HG03442 (cell line): Measurements from ENCODE around the gene PROCR.
"Not testable (repeated sequence)": the region's sequence is repeated elsewhere in the genome, so short reads cannot be mapped to it uniquely, and the experiment has no call there.

ENCODE experiments used
- ATAC-seq: cut with Tn5 transposase; IDR thresholded peaks from one replicate; pipeline ENCODE4 v1.9.1; 2021; ENCODE audit warnings: mild to moderate bottlenecking, moderate library complexity; ENCODE audit not compliant: unreplicated experiment

The PROCR gene

DNA sequence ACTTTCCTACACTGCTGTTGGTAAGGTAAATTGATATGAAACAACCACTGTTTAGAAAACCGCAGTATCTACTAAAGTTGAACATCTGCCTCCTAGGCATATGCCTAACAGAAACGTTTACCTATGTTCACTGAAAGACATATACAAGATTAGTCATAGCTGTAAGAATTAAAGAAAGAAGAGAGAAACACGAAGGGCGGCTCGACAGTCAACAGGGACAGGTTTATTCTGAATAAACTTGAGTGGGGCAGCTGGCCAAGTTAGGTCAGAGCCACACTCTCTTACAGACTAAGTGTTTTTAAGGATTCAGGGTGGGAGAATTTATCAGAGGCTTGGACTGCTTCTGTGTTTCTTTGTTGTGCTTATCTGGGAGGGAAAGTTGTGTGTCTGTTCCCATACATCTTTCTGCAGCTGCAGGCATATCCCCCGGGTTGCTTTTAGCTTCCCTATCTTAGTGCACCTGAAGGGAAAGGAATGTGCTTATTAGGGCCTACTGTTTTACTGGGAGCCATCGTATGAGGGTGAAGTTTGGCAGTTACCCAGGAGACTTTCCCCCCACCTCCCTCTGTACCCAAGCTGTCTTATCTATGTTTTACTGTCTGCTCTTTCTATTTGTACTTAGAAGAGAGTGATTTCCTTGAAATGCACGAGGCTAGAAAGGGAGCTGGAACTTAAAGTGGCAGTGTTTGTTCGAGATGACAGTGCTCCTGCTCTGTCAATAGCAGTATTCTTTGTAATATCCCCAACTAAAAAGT, 20.4 kb downstream of the PROCR start:
- ATAC-seq = no peak

DNA sequence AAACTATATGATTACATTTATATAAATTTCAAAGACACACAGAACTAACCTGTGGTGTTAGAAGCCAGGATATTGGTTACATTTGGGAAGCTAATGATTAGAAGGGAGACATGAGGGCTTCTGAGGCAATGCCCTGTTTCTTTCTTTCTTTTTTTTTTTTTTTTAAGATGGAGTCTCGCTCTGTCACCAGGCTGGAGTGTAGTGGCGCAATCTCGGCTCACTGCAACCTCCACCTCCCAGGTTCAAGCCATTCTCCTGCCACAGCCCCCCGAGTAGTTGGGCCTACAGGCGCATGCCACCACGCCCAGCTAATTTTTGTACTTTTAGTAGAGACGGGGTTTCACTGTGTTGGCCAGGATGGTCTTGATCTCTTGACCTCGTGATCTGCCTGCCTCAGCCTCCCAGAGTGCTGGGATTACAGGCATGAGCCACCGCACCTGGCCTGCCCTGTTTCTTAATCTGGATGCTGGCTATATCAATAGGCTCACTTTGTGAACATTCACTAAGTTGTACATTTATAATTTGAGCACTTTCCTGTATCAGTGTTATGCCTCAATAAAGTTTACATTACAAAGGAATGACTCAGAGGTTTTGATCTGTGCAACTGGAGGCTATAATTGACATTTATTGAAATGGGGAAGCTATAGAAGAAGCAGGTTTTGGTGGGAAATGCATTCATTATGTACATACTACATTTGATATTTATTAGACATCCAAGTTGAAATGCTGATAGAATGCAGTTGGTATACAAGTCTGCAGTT, 21.3 kb downstream of the PROCR start:
- not testable (repeated sequence) for ATAC-seq

DNA sequence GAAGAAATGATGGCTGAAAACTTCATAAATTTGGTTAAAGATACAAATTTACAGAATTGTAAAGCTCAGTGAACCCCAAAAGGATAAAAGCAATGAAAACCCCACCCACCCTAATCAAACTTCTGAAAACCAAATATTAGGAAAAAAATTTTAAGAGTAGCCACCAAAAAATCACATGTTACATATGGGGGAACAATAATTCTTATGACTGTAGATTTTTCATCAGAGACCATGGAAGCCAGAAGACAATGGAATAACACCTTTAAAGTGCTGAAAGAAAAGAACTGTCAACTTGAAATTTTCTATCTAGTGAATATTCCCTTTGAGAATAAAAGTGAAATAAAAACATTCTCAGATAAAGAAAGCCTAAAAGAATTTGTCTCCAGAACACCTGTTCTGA, 24.4 kb downstream of the PROCR start:
- ATAC-seq = no peak

DNA sequence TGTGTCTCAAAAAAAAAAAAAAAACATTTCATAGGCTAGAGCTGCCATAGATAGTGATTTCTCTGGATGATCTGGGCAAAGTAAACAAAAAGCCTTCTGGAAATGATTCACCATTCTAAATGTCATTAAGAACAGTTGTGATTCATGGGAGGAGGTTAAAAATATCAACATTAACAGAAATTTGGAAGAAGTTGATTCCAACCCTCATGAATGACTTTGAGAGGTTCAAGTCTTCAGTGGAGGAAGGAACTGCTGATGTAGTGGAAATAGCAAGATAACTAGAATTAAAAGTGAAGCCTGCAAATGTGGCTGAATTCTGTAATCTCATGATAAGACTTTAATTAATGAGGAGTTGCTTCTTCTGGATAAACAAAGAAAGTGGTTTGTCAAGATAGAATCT, 27.9 kb downstream of the PROCR start:
- no peak for ATAC-seq

DNA sequence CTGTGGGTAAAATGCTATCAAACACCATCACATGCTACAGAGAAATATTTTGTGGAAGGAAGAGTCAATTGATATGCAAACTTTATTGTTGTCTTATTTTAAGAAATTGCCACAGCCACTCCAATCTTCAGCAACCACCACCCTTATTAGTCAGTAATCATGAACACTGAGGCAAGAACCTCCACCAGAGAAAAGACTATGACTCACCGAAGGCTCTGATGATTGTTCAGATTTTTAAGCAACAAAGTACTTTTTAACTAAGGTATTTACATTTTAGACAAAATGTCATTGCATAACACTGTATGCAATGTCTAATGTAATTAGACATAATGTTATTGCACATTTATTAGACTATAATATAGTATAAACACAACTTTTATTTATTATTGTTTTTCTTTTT, 28.4 kb downstream of the PROCR start:
- no peak for ATAC-seq

DNA sequence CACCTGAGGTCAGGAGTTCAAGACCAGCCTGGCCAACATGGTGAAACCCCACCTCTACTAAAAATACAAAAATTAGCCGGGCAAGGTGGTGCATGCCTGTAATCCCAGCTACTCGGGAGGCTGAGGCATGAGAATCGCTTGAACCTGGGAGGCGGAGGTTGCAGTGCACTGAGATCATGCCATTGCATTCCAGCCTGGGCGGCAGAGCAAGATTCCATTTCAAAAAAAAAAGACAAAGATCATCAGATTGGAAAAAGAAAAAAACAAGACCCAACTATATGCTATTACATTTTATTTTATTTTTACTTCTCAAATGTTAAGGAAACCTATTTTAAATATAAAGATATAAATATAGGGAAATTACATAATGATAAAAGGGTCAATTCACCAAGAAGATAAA, 29.6 kb downstream of the PROCR start:
- not testable (repeated sequence) for ATAC-seq

DNA sequence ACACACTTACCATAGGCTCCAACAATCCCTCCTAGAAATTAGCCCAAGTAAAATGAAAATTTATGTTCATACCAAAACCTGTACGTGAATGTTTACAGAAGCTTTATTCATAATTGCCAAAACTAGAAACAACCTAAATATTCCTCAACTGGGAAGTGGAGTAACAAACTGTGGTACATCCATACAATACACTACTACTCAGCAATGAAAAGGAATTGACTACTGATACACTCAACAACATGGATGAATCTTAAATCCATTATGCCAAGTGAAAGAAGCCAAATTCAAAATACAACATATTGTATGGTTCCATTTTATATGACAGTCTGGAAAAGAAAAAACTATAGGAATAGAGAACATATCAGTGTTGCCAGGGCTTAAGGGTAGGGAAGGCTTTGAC, 34.9 kb downstream of the PROCR start:
- no peak for ATAC-seq

DNA sequence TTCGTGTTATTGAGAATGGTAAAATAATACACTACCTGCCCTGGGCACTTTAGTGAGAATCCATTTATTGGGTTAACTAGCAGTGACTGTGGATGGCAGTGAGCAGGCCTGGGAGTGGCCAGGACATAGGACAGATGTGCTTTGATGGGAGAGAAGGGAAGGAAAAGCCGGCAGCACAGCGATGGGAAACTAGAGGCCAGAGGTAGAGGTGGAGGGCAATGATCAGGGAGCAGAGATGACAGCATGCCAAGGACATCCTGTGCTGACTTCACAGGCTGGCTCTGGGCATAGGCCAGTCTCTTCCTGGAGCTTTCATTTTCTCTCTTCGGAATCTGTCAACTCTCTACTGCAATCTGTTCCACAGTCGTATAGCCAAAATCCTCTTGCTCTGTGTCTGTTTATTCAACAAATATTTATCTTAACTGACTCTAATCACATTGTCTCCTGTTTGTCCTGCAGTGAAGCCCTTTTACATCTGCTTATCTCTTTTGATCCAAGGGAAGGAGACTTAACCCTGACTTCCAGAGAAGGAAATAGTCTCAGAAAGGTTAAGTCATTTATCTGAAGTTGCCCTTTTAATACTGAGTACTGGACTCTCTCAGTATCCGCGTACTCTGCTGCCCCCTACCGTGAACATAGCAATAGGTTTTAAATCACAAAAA, 36.2 kb downstream of the PROCR start:
- ATAC-seq = no peak

DNA sequence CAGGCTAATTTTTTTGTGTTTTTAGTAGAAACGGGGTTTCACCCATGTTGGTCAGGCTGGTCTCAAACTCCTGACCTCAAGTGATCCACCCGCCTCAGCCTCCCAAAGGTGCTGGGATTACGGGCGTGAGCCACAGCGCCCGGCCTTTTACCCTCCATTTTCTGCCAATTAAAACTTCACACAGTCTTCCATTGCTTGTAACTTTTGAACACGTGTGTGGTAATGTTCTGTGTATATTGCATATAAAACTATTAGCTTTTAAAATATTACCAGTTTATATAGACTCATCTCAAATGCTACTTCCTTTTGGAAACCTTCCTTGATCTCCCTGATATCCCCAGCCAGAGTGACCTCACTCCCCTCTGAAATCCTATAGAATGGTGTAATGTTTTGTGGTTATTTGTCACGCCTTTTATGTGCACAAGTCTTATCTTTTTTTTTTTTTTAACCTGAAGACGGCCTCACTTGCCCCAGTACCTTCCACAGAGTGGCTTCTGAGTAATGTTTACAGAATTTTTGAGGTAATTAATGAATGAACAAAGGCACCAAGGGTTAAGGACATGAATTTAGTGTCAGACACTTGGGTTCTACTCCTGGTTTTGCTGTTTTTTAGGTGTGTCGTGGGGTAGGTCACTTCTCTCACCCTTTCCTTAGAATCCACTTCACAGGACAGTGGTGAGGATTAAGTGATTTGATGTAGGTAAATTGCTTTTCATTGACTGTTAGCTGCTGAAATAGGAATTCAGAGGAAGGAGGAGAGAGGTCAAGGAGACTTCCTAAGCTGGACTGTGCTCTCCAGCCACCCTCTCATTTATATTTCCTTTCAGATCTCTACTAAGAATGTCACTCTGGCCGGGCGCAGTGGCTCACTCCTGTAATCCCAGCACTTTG, 43.4 kb downstream of the PROCR start:
- ATAC-seq = no peak

DNA sequence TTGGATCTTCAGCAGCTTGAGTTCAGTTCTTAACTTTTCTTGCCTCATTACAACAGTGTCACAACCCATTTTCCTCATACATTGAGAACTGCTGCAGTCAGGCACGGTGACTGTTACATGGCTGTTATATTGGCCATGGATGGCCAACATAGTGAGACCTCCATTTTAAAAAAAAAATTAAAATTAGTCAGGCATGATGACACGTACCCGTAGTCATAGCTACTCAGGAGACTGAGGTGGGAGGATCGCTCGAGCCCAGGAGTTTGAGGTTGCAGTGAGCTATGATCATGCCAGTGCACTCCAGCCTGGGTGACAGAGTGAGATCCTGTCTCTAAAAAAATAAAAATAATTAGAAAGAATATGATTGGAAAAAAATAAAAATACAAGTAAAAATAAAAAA, 44.7 kb downstream of the PROCR start:
- no peak for ATAC-seq

DNA sequence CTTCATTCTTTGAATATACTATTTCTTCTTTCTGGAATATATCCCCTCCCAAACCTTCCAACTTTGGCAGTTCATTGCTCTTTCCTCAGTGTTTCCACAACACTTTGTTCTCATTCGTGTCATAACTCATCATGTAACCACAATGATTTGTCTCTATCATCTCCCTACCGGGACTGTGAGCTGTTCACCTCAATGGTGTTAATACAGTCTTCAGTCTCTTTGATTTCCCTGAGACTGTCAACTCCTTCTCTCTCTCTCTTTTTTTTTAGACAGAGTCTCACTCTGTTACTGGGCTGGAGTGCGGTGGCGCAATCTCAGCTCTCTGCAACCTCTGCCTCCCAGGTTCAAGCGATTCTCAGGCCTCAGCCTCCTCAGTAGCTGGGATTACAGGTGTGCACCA, 52.1 kb downstream of the PROCR start:
- no peak for ATAC-seq

DNA sequence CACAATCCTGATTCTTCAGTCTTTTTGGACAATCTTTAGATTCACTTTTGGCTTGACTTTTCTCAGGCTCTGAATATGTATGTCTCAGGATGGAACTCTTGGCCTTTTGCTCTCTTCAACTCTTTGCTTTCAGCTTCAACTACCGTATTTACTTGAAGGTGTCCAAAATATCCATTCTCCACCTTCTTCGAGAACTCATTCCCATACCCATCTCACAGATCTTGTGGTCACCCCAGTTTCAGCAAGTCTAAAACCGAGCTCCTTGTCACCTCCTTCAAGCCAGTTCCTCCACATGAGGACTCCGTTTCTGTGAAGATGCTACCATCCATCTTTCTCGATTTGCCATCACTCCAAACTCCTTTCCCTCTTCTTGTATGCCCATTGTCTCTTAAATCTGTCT, 52.7 kb downstream of the PROCR start:
- no peak for ATAC-seq

DNA sequence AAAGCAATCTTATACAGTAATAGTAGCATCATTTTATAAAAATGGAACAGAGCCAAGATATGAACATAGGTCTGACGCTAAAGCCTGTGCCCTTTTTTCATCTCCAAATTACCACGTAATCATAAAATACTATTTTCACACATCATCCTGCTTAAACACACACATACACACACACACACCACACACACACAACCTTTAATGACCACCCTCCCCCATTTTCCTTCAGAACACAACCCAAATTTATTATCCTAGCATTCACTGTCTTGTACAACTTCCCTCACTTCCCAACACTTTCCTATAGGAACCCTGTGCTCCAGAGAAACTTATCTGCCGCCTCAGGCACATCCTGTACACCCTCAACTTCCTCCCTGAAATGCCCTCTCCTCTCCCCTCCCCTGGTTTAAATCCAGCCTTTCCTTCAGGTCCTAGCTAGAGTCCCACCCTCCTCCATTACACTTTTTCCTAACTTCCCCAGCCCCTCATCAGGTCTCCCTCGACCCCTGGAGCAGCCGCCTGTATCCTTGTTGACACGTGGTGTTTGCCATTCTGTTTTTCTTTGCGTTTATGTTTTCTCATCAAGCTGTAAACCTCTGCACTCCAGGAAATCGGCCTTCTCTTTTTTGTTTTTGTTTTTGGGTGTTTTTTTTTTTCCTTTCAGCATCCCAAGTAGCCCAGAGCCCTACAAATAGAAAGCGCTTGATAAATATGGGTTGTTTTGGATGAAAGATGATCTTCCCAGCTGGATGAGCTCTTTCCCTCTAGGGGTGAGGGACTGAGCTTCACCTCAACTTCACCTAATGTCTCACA, 53.6 kb downstream of the PROCR start:
- no peak for ATAC-seq

DNA sequence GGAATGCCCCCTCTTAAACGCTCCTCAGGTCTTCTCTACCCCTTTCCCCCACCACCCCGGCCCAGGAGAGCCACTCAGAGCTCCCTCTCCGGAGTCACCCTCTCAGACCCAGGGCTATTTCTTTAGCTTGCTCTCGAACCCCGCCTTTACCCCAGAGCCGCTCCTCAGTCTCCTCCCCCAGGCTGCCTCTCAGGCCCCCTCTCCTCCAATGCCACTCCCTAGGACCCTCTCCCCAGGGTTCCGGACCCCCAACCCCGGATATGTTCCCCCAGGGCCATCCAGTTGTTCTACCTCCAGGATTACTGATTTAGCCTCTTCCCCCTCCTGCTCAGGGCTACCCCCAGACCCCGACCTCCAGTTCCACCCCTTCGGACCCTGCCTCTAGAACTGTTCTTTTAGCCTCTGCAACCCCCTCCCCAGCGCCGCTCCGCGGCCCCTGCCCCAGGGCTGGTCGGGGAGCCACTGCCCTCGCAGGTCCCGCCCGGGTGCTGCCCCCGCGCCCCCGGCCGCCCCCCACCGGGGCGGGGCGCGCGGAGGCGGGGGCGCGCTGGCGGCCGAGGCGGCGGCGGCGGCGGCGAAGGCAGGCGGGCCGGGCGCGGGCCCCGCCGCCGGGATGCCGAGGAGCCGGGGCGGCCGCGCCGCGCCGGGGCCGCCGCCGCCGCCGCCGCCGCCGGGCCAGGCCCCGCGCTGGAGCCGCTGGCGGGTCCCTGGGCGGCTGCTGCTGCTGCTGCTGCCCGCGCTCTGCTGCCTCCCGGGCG, 54.4 kb downstream of the PROCR start, which contains the start of gene MMP24:
MMP24 (plus strand) TSS at position 565 of the 758 bp plus-strand sequence; CDS start at position 614, 49 bp downstream.
- no peak for ATAC-seq
